Fibroblast of skin of left quadriceps (primary cell): Measurements from ENCODE around the gene SLC39A11.
"Not testable (repeated sequence)": the region's sequence is repeated elsewhere in the genome, so short reads cannot be mapped to it uniquely, and the experiment has no call there.

Experiments used
- DNase-seq, 2 experiments: peaks; one replicate each; pipeline ENCODE4 v3.0.0-alpha.2; 2013; ENCODE audit warnings: low read depth in 2 of 2

SLC39A11 gene

GRCh38 chr17:73010414-73010813, 82.1 kb downstream of the SLC39A11 start:
- no peak for DNase-seq

- no peak for DNase-seq
These were observed 85.1 kb downstream of the SLC39A11 start for GRCh38 chr17:73007407-73007806.

- no peak for DNase-seq
These were observed 87.1 kb downstream of the SLC39A11 start for GRCh38 chr17:73005360-73005759.

GRCh38 chr17:73003487-73003886, 89.0 kb downstream of the SLC39A11 start:
- DNase-seq: no peak

GRCh38 chr17:73000832-73001231, 91.7 kb downstream of the SLC39A11 start:
- no peak for DNase-seq

- not testable (repeated sequence) for DNase-seq
These were observed 93.0 kb downstream of the SLC39A11 start for GRCh38 chr17:72999474-72999873.

GRCh38 chr17:72998343-72998742, 94.1 kb downstream of the SLC39A11 start:
- DNase-seq: no peak

- no peak for DNase-seq
These were observed 94.9 kb downstream of the SLC39A11 start for GRCh38 chr17:72997559-72997958.

GRCh38 chr17:72996791-72997190, 95.7 kb downstream of the SLC39A11 start:
- DNase-seq: no peak

- no peak for DNase-seq
These were observed 97.4 kb downstream of the SLC39A11 start for GRCh38 chr17:72995008-72995656.

- DNase-seq: not testable (repeated sequence)
These were observed 99.6 kb downstream of the SLC39A11 start for GRCh38 chr17:72992783-72993467.

- no peak for DNase-seq
These were observed 100.8 kb downstream of the SLC39A11 start for GRCh38 chr17:72991651-72992050.

- no peak for DNase-seq
These were observed 103.3 kb downstream of the SLC39A11 start for GRCh38 chr17:72989074-72989610.

GRCh38 chr17:72988451-72988850, 104.0 kb downstream of the SLC39A11 start:
- no peak for DNase-seq

GRCh38 chr17:72987166-72987565, 105.3 kb downstream of the SLC39A11 start:
- DNase-seq: no peak

GRCh38 chr17:72985882-72986720, 106.4 kb downstream of the SLC39A11 start:
- DNase-seq: peak; percentile 44 to 47

- no peak for DNase-seq
These were observed 107.6 kb downstream of the SLC39A11 start for GRCh38 chr17:72984926-72985325.

- DNase-seq: peak; percentile 79 to 82
These were observed 108.2 kb downstream of the SLC39A11 start for GRCh38 chr17:72984145-72984925.

GRCh38 chr17:72982680-72983079, 109.8 kb downstream of the SLC39A11 start:
- DNase-seq: no peak

- DNase-seq: no peak
These were observed 113.8 kb downstream of the SLC39A11 start for GRCh38 chr17:72978593-72979218.
